H1 (cell line): ENCODE measurements around the gene AGBL5. TPM values are rescaled to one million over a fixed set of nuclear protein-coding genes. Genes with fewer than 3 reads are reported as not detected.

Experiments
- CTCF ChIA-PET: fragments of 300-600 bp; sonication (Branson Sonifier 250); formaldehyde crosslinking; loops from one replicate; lab custom pipeline; 2021; ENCODE audit not compliant: partially characterized antibody; lab: Charles Lee
- POLR2A ChIA-PET: fragments of 300-600 bp; sonication (Branson Sonifier 250); formaldehyde crosslinking; loops from one replicate; lab custom pipeline; 2021; ENCODE audit warnings: inconsistent platforms; ENCODE audit not compliant: partially characterized antibody; lab: Charles Lee
- DNase-seq, 2 experiments: peaks; one replicate each; pipeline versions ENCODE4 v3.0.0 to v3.0.0-alpha.2; 2010 to 2022; ENCODE audit warnings: low spot score in 2 of 2, low read depth in 1 of 2, mixed read lengths in 1 of 2
- FAIRE-seq: peaks from 2 replicates; lab custom pipeline; 2011; peaks lifted over from hg19 to GRCh38; lab: Jason Lieb, UNC
- H2AFZ ChIP-seq: 2 replicates; pipeline ENCODE4 v1.8.1; 2012; ENCODE audit warnings: low read length, inconsistent platforms
- H2AK5ac ChIP-seq: 2 replicates; pipeline ENCODE4 v1.6.1; 2013; ENCODE audit warnings: low read depth, low read length
- H2BK120ac ChIP-seq: replicated peaks from 2 replicates; pipeline ENCODE3; 2013; ENCODE audit warnings: low read depth, low read length, inconsistent platforms
- H2BK12ac ChIP-seq: 2 replicates; pipeline ENCODE4 v1.6.1; 2013; ENCODE audit warnings: low read depth, low read length
- H2BK15ac ChIP-seq: 2 replicates; pipeline ENCODE4 v1.6.1; 2013; ENCODE audit warnings: low read length
- H2BK20ac ChIP-seq: 2 replicates; pipeline ENCODE4 v1.6.1; 2013; ENCODE audit warnings: low read length
- H2BK5ac ChIP-seq: 2 replicates; pipeline ENCODE4 v1.6.1; 2013; ENCODE audit warnings: low read depth, low read length
- H3K14ac ChIP-seq: 2 replicates; pipeline ENCODE4 v1.6.1; 2013; ENCODE audit warnings: inconsistent platforms; ENCODE audit not compliant: insufficient read length
- H3K18ac ChIP-seq: 2 replicates; pipeline ENCODE4 v1.6.1; 2013; ENCODE audit warnings: low read length; ENCODE audit errors: extremely low read depth
- H3K23ac ChIP-seq: 2 replicates; pipeline ENCODE4 v1.6.1; 2013; ENCODE audit warnings: inconsistent platforms; ENCODE audit not compliant: insufficient read length
- H3K23me2 ChIP-seq: 2 replicates; pipeline ENCODE4 v1.6.1; 2013; ENCODE audit warnings: low read depth, low read length
- H3K27ac ChIP-seq: 2 replicates; pipeline ENCODE4 v1.6.1; 2011; ENCODE audit warnings: low read depth, low read length, inconsistent platforms
- H3K27me3 ChIP-seq, 4 experiments: replicated peaks in 1 of 4; 1 replicate in 1 of 4; 2 replicates in 3 of 4; pipeline versions ENCODE4 v1.6.1 to v1.8.1; 2011 to 2013; ENCODE audit warnings: low read length in 3 of 4, mild to moderate bottlenecking in 3 of 4, inconsistent platforms in 2 of 4, mixed read lengths in 2 of 4, moderate library complexity in 1 of 4; ENCODE audit not compliant: control insufficient read depth in 3 of 4, insufficient read depth in 3 of 4; ENCODE audit errors: extremely low read depth in 1 of 4
- H3K36me3 ChIP-seq, 4 experiments: 2 replicates each; pipeline versions ENCODE4 v1.6.1 to v1.8.1; 2011 to 2013; ENCODE audit warnings: mild to moderate bottlenecking in 4 of 4, low read length in 3 of 4, moderate library complexity in 2 of 4, control low read depth in 1 of 4, inconsistent platforms in 1 of 4; ENCODE audit not compliant: insufficient read depth in 4 of 4, control insufficient read depth in 2 of 4
- H3K4ac ChIP-seq: replicated peaks from 2 replicates; pipeline ENCODE3; 2013; ENCODE audit warnings: low read length, low read depth, mixed read lengths, inconsistent platforms; ENCODE audit not compliant: insufficient read length
- H3K4me1 ChIP-seq, 4 experiments: replicated peaks in 1 of 4; 1 replicate in 1 of 4; 2 replicates in 3 of 4; pipeline versions ENCODE4 v1.6.1 to v1.8.1; 2011 to 2013; ENCODE audit warnings: low read length in 3 of 4, inconsistent platforms in 2 of 4, mixed read lengths in 1 of 4; ENCODE audit not compliant: insufficient read depth in 4 of 4, control insufficient read depth in 3 of 4
- H3K4me2 ChIP-seq, 2 experiments: 2 replicates each; pipeline versions ENCODE4 v1.6.1 to v1.8.1; 2011 to 2013; ENCODE audit warnings: low read depth in 2 of 2, low read length in 2 of 2, control low read depth in 1 of 2, inconsistent platforms in 1 of 2, mild to moderate bottlenecking in 1 of 2; ENCODE audit not compliant: insufficient read depth in 1 of 2
- H3K4me3 ChIP-seq, 4 experiments: fragments of 200-600, 300-600 bp in 1 of 4; sonication (generic), shearing (Covaris generic), sonication (Bioruptor Twin) in 1 of 4; 2 replicates each; pipeline versions ENCODE4 v1.5.1 to v1.8.1; 2011 to 2016; ENCODE audit warnings: low read length in 4 of 4, low read depth in 3 of 4, control low read depth in 2 of 4, inconsistent platforms in 2 of 4, mild to moderate bottlenecking in 2 of 4, mixed read lengths in 1 of 4, moderate library complexity in 1 of 4; ENCODE audit not compliant: insufficient read depth in 2 of 4; ENCODE audit errors: extremely low read depth in 1 of 4
- H3K56ac ChIP-seq: replicated peaks from 2 replicates; pipeline ENCODE3; 2013; ENCODE audit warnings: low read depth, mild to moderate bottlenecking, mixed read lengths, low read length, inconsistent platforms; ENCODE audit not compliant: insufficient read length
- H3K79me1 ChIP-seq: 2 replicates; pipeline ENCODE4 v1.6.1; 2013; ENCODE audit warnings: low read depth, low read length, control low read depth
- H3K79me2 ChIP-seq, 2 experiments: 2 replicates each; pipeline versions ENCODE4 v1.6.1 to v1.8.1; 2012 to 2013; ENCODE audit warnings: low read length in 2 of 2, mild to moderate bottlenecking in 2 of 2, inconsistent platforms in 1 of 2; ENCODE audit not compliant: insufficient read depth in 2 of 2, control insufficient read depth in 1 of 2
- H3K9ac ChIP-seq, 4 experiments: replicated peaks in 1 of 4; 1 replicate in 1 of 4; 2 replicates in 3 of 4; pipeline versions ENCODE4 v1.6.1 to v1.8.1; 2011 to 2013; ENCODE audit warnings: low read depth in 3 of 4, low read length in 3 of 4, control low read depth in 2 of 4, mild to moderate bottlenecking in 2 of 4, moderate library complexity in 2 of 4, inconsistent platforms in 1 of 4; ENCODE audit errors: extremely low read depth in 1 of 4
- H3K9me3 ChIP-seq, 2 experiments: 2 replicates each; pipeline versions ENCODE4 v1.6.1 to v1.8.1; 2012 to 2013; ENCODE audit warnings: mild to moderate bottlenecking in 2 of 2, moderate library complexity in 2 of 2, control low read depth in 1 of 2, inconsistent platforms in 1 of 2, low read depth in 1 of 2, low read length in 1 of 2, mixed read lengths in 1 of 2; ENCODE audit not compliant: insufficient read depth in 2 of 2
- H4K20me1 ChIP-seq, 2 experiments: replicated peaks in 1 of 2; 2 replicates each; pipeline versions ENCODE3 to v1.8.1; 2011 to 2013; ENCODE audit warnings: inconsistent platforms in 2 of 2, low read length in 2 of 2, mild to moderate bottlenecking in 1 of 2; ENCODE audit not compliant: insufficient read depth in 2 of 2, control insufficient read depth in 1 of 2
- H4K5ac ChIP-seq: 2 replicates; pipeline ENCODE4 v1.6.1; 2013; ENCODE audit warnings: low read length, low read depth, mixed read lengths, inconsistent platforms; ENCODE audit not compliant: insufficient read length
- H4K8ac ChIP-seq: 2 replicates; pipeline ENCODE4 v1.8.0; 2013; ENCODE audit warnings: mild to moderate bottlenecking, moderate library complexity, low read length, inconsistent platforms; ENCODE audit not compliant: insufficient read depth; ENCODE audit errors: extremely low read depth
- H4K91ac ChIP-seq: replicated peaks from 2 replicates; pipeline ENCODE3; 2013; ENCODE audit warnings: low read length, mixed read lengths, inconsistent platforms; ENCODE audit not compliant: insufficient read length
- ASH2L ChIP-seq: fragments of 200-600, 300-600 bp; sonication (generic); IDR thresholded peaks from one replicate; pipeline ENCODE4 v1.7.1; 2017; ENCODE audit warnings: low read length
- YY1 ChIP-seq: IDR thresholded peaks from 2 replicates; pipeline ENCODE4 v1.6.1; 2011; ENCODE audit warnings: low read depth, mild to moderate bottlenecking, low read length
- WGBS, 2 experiments: shearing (Covaris generic) in 1 of 2; methylation state at CpG; one replicate each; pipeline versions ENCODE4 v1.1.6 to v1.1.7; 2013 to 2015; ENCODE audit warnings: low lambda C conversion rate in 2 of 2, mixed read lengths in 2 of 2, inconsistent platforms in 1 of 2, low coverage in 1 of 2, missing lambda C conversion rate in 1 of 2; ENCODE audit not compliant: insufficient replicate concordance in 2 of 2, insufficient coverage in 1 of 2, insufficient read length in 1 of 2; ENCODE audit errors: extremely low coverage in 1 of 2, missing lambda C conversion rate in 1 of 2; 5-methylcytosine and 5-hydroxymethylcytosine counted together
- polyA plus RNA-seq, 7 experiments: library from polyadenylated mRNA; depleted of rRNA in 3 of 7; stranded (reverse) in 5 of 7; unstranded in 2 of 7; fragments of >200 nt in 5 of 7; fragments of 200-250 nt in 2 of 7; gene quantifications; 1 replicate in 5 of 7; 2 replicates in 1 of 7; 4 replicates in 1 of 7; pipeline versions ENCODE4 v1.2.1 to v1.2.3, GENCODE V29; 2011 to 2013; ENCODE audit warnings: missing spikeins in 2 of 7, mixed read lengths in 2 of 7
- total RNA-seq: library from RNA; stranded (reverse); fragmentation: NEBNext Ultra II Directional; extraction: Animal tissue kit (Norgen Biotek cat#: 25700); gene quantifications from 2 replicates; pipeline ENCODE4 v1.2.1, GENCODE V29; 2021

AGBL5 gene
- total and polyA plus RNA-seq, 2 of the 8 experiments (the other 6 are each of a cell fraction or from before 2014, with no cell fraction given): 45.4 to 62.0 TPM

- Histone ChIP-seq H2BK20ac (no peak overlapping the region), H4K91ac (no peak overlapping the region), H3K4me3 (no peak overlapping the region), H2BK15ac (no peak overlapping the region), H3K79me2 (no peaks in the 10 kb centered on the region), H3K18ac (no peak overlapping the region), H2BK120ac (no peak overlapping the region), H3K56ac (no peak overlapping the region), H2BK12ac (no peak overlapping the region), H3K27ac (no peak overlapping the region), H3K9ac (no peak overlapping the region), H3K9me3 (no peaks in the 10 kb centered on the region), H4K20me1 (no peaks in the 10 kb centered on the region), H3K36me3 (no peaks in the 10 kb centered on the region), H2AK5ac (no peak overlapping the region), H3K79me1 (no peaks in the 10 kb centered on the region), H2AFZ (no peak overlapping the region), H4K5ac (no peak overlapping the region), H3K4me2 (no peak overlapping the region), H3K4me1 (no peaks in the 10 kb centered on the region; a peak in 1 of 7 replicates), H2BK5ac (no peak overlapping the region), H3K27me3 (peaks cover 0 to 2% (median 0%) of the 10 kb centered on the region in 4 experiments; a peak in 1 of 7 replicates), H3K14ac (no peak overlapping the region), H4K8ac (no peak overlapping the region), H3K23ac (no peak overlapping the region), H3K23me2 (no peaks in the 10 kb centered on the region), H3K4ac (no peak overlapping the region)
- no peak for DNase-seq
- ChIA-PET CTCF (interaction anchor here (0.5 to 9.5 kb wide), 9 partner anchors 9 to 285 kb away, joined by 3 to 120 read pairs (median 4); partner anchors contain the start of gene KHK), POLR2A (interaction anchor here (0.6 to 1.7 kb wide), 2 partner anchors 24 to 35 kb away, joined by 4 to 5 read pairs; no protein-coding TSS in a partner anchor)
- 88% methylated on average over 3 of the region's 3 CpGs; no CpG with 5 or more reads in 1 of the 2 experiments for WGBS, 2 experiments
- no peak for FAIRE-seq
- no peak for TF ChIP-seq YY1
- no peak for TF ChIP-seq ASH2L
These were observed 57.6 kb downstream of the AGBL5 start for GRCh38 chr2:27109083-27109482.
